WTC11 (cell line): Measurements from ENCODE around the gene MACROH2A2. TPM values are rescaled to one million over a fixed set of nuclear protein-coding genes. Genes with fewer than 3 reads are reported as not detected.

ENCODE experiments used
- ATAC-seq: fragments of 200-7000 bp; cut with Tn5 transposase; 2 replicates; pipeline ENCODE4 v1.10.0; 2021; ENCODE audit warnings: mild to moderate bottlenecking, moderate library complexity
- CTCF ChIA-PET: fragments of 300-600 bp; sonication (Branson Sonifier 250); formaldehyde crosslinking; loops from one replicate; lab custom pipeline; 2021; ENCODE audit warnings: antibody characterized with exemption; lab: Charles Lee
- POLR2A ChIA-PET: fragments of 350-600 bp; sonication (Branson Sonifier 250); formaldehyde crosslinking; loops from one replicate; lab custom pipeline; 2021; ENCODE audit warnings: antibody characterized with exemption; lab: Charles Lee
- DNase-seq: peaks from one replicate; pipeline ENCODE4 v3.0.0; 2021; ENCODE audit warnings: low spot score
- H3K27ac Mint-ChIP-seq: 2 replicates; pipeline ENCODE4 v1.8.0; 2021; ENCODE audit warnings: mixed read lengths
- H3K27me3 Mint-ChIP-seq: 2 replicates; pipeline ENCODE4 v1.8.0; 2021; ENCODE audit warnings: low read depth, mild to moderate bottlenecking, moderate library complexity, mixed read lengths
- H3K36me3 Mint-ChIP-seq: 2 replicates; pipeline ENCODE4 v1.8.0; 2021; ENCODE audit warnings: mixed read lengths
- H3K4me1 Mint-ChIP-seq: 2 replicates; pipeline ENCODE4 v1.8.0; 2022; ENCODE audit warnings: mixed read lengths
- H3K4me3 Mint-ChIP-seq: 2 replicates; pipeline ENCODE4 v1.8.0; 2021; ENCODE audit warnings: mild to moderate bottlenecking, moderate library complexity, mixed read lengths
- H3K9me3 Mint-ChIP-seq: 2 replicates; pipeline ENCODE4 v1.8.0; 2021; ENCODE audit warnings: mixed read lengths
- ATF2 ChIP-seq: sonication (generic); formaldehyde crosslinking; IDR thresholded peaks from 2 replicates; pipeline ENCODE4 v1.8.1; 2022; ENCODE audit warnings: low read depth, missing genetic modification reagents, borderline replicate concordance
- E2F5 ChIP-seq: sonication (generic); formaldehyde crosslinking; IDR thresholded peaks from 2 replicates; pipeline ENCODE4 v1.8.1; 2022; ENCODE audit warnings: mild to moderate bottlenecking, moderate library complexity, missing genetic modification reagents
- ETV6 ChIP-seq: sonication (generic); formaldehyde crosslinking; IDR thresholded peaks from 2 replicates; pipeline ENCODE4 v1.8.1; 2022; ENCODE audit warnings: mild to moderate bottlenecking, missing genetic modification reagents
- GRHL2 ChIP-seq: fragments of 250-450 bp; sonication (Bioruptor Pico); IDR thresholded peaks from 2 replicates; pipeline ENCODE4 v1.8.0; 2022; ENCODE audit warnings: mild to moderate bottlenecking, moderate library complexity; ENCODE audit not compliant: insufficient replicate concordance, severe bottlenecking
- GTF2I ChIP-seq: fragments of 250-450 bp; sonication (Bioruptor Pico); conservative IDR thresholded peaks from 2 replicates; pipeline ENCODE4 v1.4.0; 2021; ENCODE audit warnings: mild to moderate bottlenecking
- HMGXB4 ChIP-seq: sonication (generic); formaldehyde crosslinking; IDR thresholded peaks from 2 replicates; pipeline ENCODE4 v1.8.1; 2023; ENCODE audit warnings: mild to moderate bottlenecking, moderate library complexity, missing genetic modification reagents
- MXD4 ChIP-seq: fragments of 250-450 bp; sonication (Bioruptor Pico); IDR thresholded peaks from 2 replicates; pipeline ENCODE4 v1.8.0; 2021; ENCODE audit warnings: mild to moderate bottlenecking, moderate library complexity, borderline replicate concordance
- OVOL2 ChIP-seq: fragments of 250-450 bp; sonication (Bioruptor Pico); IDR thresholded peaks from 2 replicates; pipeline ENCODE4 v1.9.0; 2021; ENCODE audit warnings: mild to moderate bottlenecking, borderline replicate concordance
- PRRX2 ChIP-seq: fragments of 250-450 bp; sonication (Bioruptor Pico); IDR thresholded peaks from 2 replicates; pipeline ENCODE4 v1.8.0; 2021; ENCODE audit warnings: mild to moderate bottlenecking
- SP1 ChIP-seq: sonication (generic); formaldehyde crosslinking; conservative IDR thresholded peaks from 2 replicates; pipeline ENCODE4 v1.8.1; 2022; ENCODE audit warnings: missing genetic modification reagents
- TCF7 ChIP-seq: sonication (generic); formaldehyde crosslinking; IDR thresholded peaks from 2 replicates; pipeline ENCODE4 v1.8.0; 2022; ENCODE audit warnings: mild to moderate bottlenecking, low read depth, missing genetic modification reagents, moderate library complexity
- ZBTB43 ChIP-seq: sonication (generic); formaldehyde crosslinking; IDR thresholded peaks from 2 replicates; pipeline ENCODE4 v1.8.1; 2023; ENCODE audit warnings: mild to moderate bottlenecking, missing genetic modification reagents
- ZNF121 ChIP-seq: sonication (generic); formaldehyde crosslinking; IDR thresholded peaks from 2 replicates; pipeline ENCODE4 v1.8.0; 2023; ENCODE audit warnings: missing genetic modification reagents
- ZNF317 ChIP-seq: sonication (generic); formaldehyde crosslinking; IDR thresholded peaks from 2 replicates; pipeline ENCODE4 v1.8.1; 2023; ENCODE audit warnings: low read depth, mild to moderate bottlenecking, moderate library complexity, missing genetic modification reagents, borderline replicate concordance
- ZNF416 ChIP-seq: fragments of 250-450 bp; sonication (Bioruptor Pico); IDR thresholded peaks from 2 replicates; pipeline ENCODE4 v1.9.0; 2021; ENCODE audit warnings: mild to moderate bottlenecking, inconsistent platforms
- ZNF671 ChIP-seq: fragments of 250-450 bp; sonication (Bioruptor Pico); IDR thresholded peaks from 2 replicates; pipeline ENCODE4 v1.8.0; 2021; ENCODE audit warnings: mild to moderate bottlenecking
- total RNA-seq: library from RNA; stranded (reverse); gene quantifications from 3 replicates; pipeline ENCODE4 v1.2.3, GENCODE V29; 2021
- TF ChIP-seq, protein P1 (sequence below): fragments of 250-450 bp; sonication (Bioruptor Pico); IDR thresholded peaks from 2 replicates; pipeline ENCODE4 v1.9.0; 2021; ENCODE audit warnings: moderate library complexity, mild to moderate bottlenecking, inconsistent platforms, borderline replicate concordance

MACROH2A2 gene
- total RNA-seq, 1 experiment from 2014 or later, result 35.4 TPM

- ATAC-seq, result no peak
- Mint-ChIP-seq H3K27me3 (peaks cover 81% of the 10 kb centered on the region), H3K27ac (no peak overlapping the region), H3K9me3 (no peaks in the 10 kb centered on the region), H3K36me3 (no peaks in the 10 kb centered on the region), H3K4me1 (peaks cover 29% of the 10 kb centered on the region)
- TF ChIP-seq GRHL2, result no peak
- no peak for TF ChIP-seq ZBTB43 (CRISPR knock-in tag)
- no peak for TF ChIP-seq PRRX2 (CRISPR knock-in tag)
- TF ChIP-seq ZNF671 (CRISPR knock-in tag), result no peak
- TF ChIP-seq, protein P1, sequence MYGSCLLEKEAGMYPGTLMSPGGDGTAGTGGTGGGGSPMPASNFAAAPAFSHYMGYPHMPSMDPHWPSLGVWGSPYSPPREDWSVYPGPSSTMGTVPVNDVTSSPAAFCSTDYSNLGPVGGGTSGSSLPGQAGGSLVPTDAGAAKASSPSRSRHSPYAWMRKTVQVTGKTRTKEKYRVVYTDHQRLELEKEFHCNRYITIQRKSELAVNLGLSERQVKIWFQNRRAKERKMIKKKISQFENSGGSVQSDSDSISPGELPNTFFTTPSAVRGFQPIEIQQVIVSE (CRISPR knock-in tag), result no peak
- no peak for TF ChIP-seq ZNF121 (CRISPR knock-in tag)
- no peak for TF ChIP-seq ZNF317 (CRISPR knock-in tag)
- TF ChIP-seq ATF2 (CRISPR knock-in tag), result no peak
- TF ChIP-seq ETV6 (CRISPR knock-in tag), result no peak
- no peak for TF ChIP-seq GTF2I (CRISPR knock-in tag)
- no peak for TF ChIP-seq TCF7 (CRISPR knock-in tag)
- TF ChIP-seq OVOL2 (CRISPR knock-in tag), result no peak
- TF ChIP-seq E2F5 (CRISPR knock-in tag), result no peak
- no peak for TF ChIP-seq HMGXB4 (CRISPR knock-in tag)
- no peak for TF ChIP-seq ZNF416 (CRISPR knock-in tag)
- TF ChIP-seq, all 79 proteins: peak for 0
- DNase-seq, result no peak
- ChIA-PET CTCF (interaction anchor here (0.6 to 1.9 kb wide), 17 partner anchors 9 to 312 kb away, joined by 3 to 13 read pairs (median 3); partner anchors contain the start of genes SAR1A and TYSND1), POLR2A (interaction anchor here (0.8 to 0.9 kb wide), 2 partner anchors 18 to 95 kb away, joined by 3 read pairs; partner anchors contain the start of gene TYSND1)
- peak overlapping the region; percentile 77 for H3K4me3 Mint-ChIP-seq
Measured at GRCh38 chr10:70051848-70052247, 798 bp upstream of the MACROH2A2 start.

GRCh38 chr10:70053218-70053840 is 683 bp downstream of the MACROH2A2 start:
- Mint-ChIP-seq H3K4me1 (peaks cover 29% of the 10 kb centered on the region), H3K27ac (no peak overlapping the region), H3K36me3 (no peaks in the 10 kb centered on the region), H3K4me3 (peak overlapping the region; percentile 77), H3K9me3 (no peaks in the 10 kb centered on the region), H3K27me3 (peaks cover 76% of the 10 kb centered on the region)
- TF ChIP-seq MXD4 (CRISPR knock-in tag) (no peak), SP1 (CRISPR knock-in tag) (0 out of 2 replicates have a peak, but pooled peaks have one; percentile 13)
- ChIA-PET CTCF (interaction anchor here (1.0 to 1.8 kb wide), 2 partner anchors 94 to 139 kb away, joined by 3 to 13 read pairs; no protein-coding TSS in a partner anchor), POLR2A (interaction anchor here (0.6 kb wide), 1 partner anchor 1629 kb away, joined by 4 read pairs; no protein-coding TSS in a partner anchor)
- ATAC-seq (peak; percentile 50), DNase-seq (peak; percentile 52)
